ENCODE results near the gene GDF10.

Gene GDF10

GRCh38 chr10:47269294-47269693 is 30.7 kb upstream of the GDF10 start:
- Histone ChIP-seq H3K79me2 (ENCODE audit: insufficient read depth, low read length) (no peaks in the 10 kb centered on the region), H3K4me2 (ENCODE audit: insufficient read depth, low read length) (no peak overlapping the region), H3K4me1 (ENCODE audit: insufficient read depth, low read length) (peaks cover 12% of the 10 kb centered on the region), H2AFZ (ENCODE audit: low read depth, low read length) (no peak overlapping the region), H3K9ac (ENCODE audit: low read depth, low read length) (no peak overlapping the region), H3K9me3 (ENCODE audit: insufficient read depth, low read length, severe bottlenecking) (no peaks in the 10 kb centered on the region), H3K4me3 (ENCODE audit: low read depth in 1 of 2, low read length in 2 of 2) (no peak overlapping the region), H3K36me3 (ENCODE audit: insufficient read depth, low read length) (no peaks in the 10 kb centered on the region), H3K27me3 (ENCODE audit: insufficient read depth, low read length, poor library complexity) (no peaks in the 10 kb centered on the region), H4K20me1 (ENCODE audit: insufficient read depth, low read length) (no peaks in the 10 kb centered on the region), H3K27ac (ENCODE audit: low read length) (no peak overlapping the region)
- no peak for TF ChIP-seq EZH2 (IDR thresholded peaks at IDR 0.05; ENCODE audit: borderline replicate concordance, low read depth, low read length, severe bottlenecking)
- TF ChIP-seq CTCF (IDR thresholded peaks at IDR 0.05; ENCODE audit: borderline replicate concordance, extremely low read depth, low read length, poor library complexity, severe bottlenecking), result no peak
- DNase-seq, result no peak
- no peak for ATAC-seq (ENCODE audit: insufficient read depth, low read depth)

- no peak overlapping the region for H3K4me2 ChIP-seq (ENCODE audit: insufficient read depth, low read length)
- H3K9ac ChIP-seq (ENCODE audit: low read depth, low read length), result no peak overlapping the region
- ATAC-seq (ENCODE audit: insufficient read depth, low read depth) (no peak), DNase-seq (no peak)
- H3K4me3 ChIP-seq (ENCODE audit: low read depth in 1 of 2, low read length in 2 of 2), result no peak overlapping the region
- no peaks in the 10 kb centered on the region for H3K36me3 ChIP-seq (ENCODE audit: insufficient read depth, low read length)
- peak overlapping the region; percentile 86 for H3K27ac ChIP-seq (ENCODE audit: low read length)
- H2AFZ ChIP-seq (ENCODE audit: low read depth, low read length), result peak overlapping the region; percentile 10; the same call in 1 of the 2 replicates
- no peaks in the 10 kb centered on the region for H3K27me3 ChIP-seq (ENCODE audit: insufficient read depth, low read length, poor library complexity)
- H3K79me2 ChIP-seq (ENCODE audit: insufficient read depth, low read length), result no peaks in the 10 kb centered on the region
- H4K20me1 ChIP-seq (ENCODE audit: insufficient read depth, low read length), result no peaks in the 10 kb centered on the region
- peaks cover 36% of the 10 kb centered on the region for H3K4me1 ChIP-seq (ENCODE audit: insufficient read depth, low read length)
- no peaks in the 10 kb centered on the region for H3K9me3 ChIP-seq (ENCODE audit: insufficient read depth, low read length, severe bottlenecking)
- TF ChIP-seq CTCF (IDR thresholded peaks at IDR 0.05; ENCODE audit: borderline replicate concordance, extremely low read depth, low read length, poor library complexity, severe bottlenecking), result no peak
- TF ChIP-seq EZH2 (IDR thresholded peaks at IDR 0.05; ENCODE audit: borderline replicate concordance, low read depth, low read length, severe bottlenecking), result no peak
Measured at GRCh38 chr10:47276071-47276470, 23.9 kb upstream of the GDF10 start.

GRCh38 chr10:47276576-47277351 is 23.2 kb upstream of the GDF10 start:
- H3K4me3 ChIP-seq (ENCODE audit: low read depth in 1 of 2, low read length in 2 of 2), result no peak overlapping the region
- H3K9ac ChIP-seq (ENCODE audit: low read depth, low read length), result peak overlapping the region; percentile 40
- no peaks in the 10 kb centered on the region for H3K79me2 ChIP-seq (ENCODE audit: insufficient read depth, low read length)
- no peaks in the 10 kb centered on the region for H3K27me3 ChIP-seq (ENCODE audit: insufficient read depth, low read length, poor library complexity)
- peak overlapping the region; percentile 86 for H3K27ac ChIP-seq (ENCODE audit: low read length)
- peak overlapping the region; percentile 10; the same call in 1 of the 2 replicates for H2AFZ ChIP-seq (ENCODE audit: low read depth, low read length)
- peak overlapping the region; percentile 20; the same call in 1 of the 2 replicates for H3K4me2 ChIP-seq (ENCODE audit: insufficient read depth, low read length)
- peaks cover 36% of the 10 kb centered on the region for H3K4me1 ChIP-seq (ENCODE audit: insufficient read depth, low read length)
- H3K36me3 ChIP-seq (ENCODE audit: insufficient read depth, low read length), result no peaks in the 10 kb centered on the region
- TF ChIP-seq CTCF (IDR thresholded peaks at IDR 0.05; ENCODE audit: borderline replicate concordance, extremely low read depth, low read length, poor library complexity, severe bottlenecking), result no peak
- TF ChIP-seq EZH2 (IDR thresholded peaks at IDR 0.05; ENCODE audit: borderline replicate concordance, low read depth, low read length, severe bottlenecking), result no peak
- no peaks in the 10 kb centered on the region for H3K9me3 ChIP-seq (ENCODE audit: insufficient read depth, low read length, severe bottlenecking)
- DNase-seq, result no peak
- no peak for ATAC-seq (ENCODE audit: insufficient read depth, low read depth)
- no peaks in the 10 kb centered on the region for H4K20me1 ChIP-seq (ENCODE audit: insufficient read depth, low read length)

All from DND-41 (cell line).